ENCODE data around the gene ZFP1.

DNA sequence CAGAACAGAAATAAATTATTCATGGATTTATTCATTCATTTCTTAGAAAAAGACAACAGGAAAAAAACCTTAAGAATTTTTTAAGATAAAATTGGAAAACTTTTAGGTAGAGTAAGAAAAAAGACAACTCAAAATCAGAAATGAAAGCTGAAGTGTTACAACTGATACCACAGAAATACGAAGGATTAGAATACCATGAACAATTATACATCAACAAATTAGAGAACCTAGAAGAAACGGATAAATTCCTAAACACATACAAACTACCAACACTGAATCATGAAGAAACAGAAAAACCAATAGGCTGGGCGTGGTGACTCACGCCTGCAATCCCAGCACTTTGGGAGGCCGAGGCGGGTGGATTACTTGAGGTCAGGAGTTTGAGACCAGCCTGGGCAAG is 30.9 kb downstream of the ZFP1 start:
- no peak for TF ChIP-seq POLR2A (IDR thresholded peaks at IDR 0.05)
- TF ChIP-seq, protein P1, sequence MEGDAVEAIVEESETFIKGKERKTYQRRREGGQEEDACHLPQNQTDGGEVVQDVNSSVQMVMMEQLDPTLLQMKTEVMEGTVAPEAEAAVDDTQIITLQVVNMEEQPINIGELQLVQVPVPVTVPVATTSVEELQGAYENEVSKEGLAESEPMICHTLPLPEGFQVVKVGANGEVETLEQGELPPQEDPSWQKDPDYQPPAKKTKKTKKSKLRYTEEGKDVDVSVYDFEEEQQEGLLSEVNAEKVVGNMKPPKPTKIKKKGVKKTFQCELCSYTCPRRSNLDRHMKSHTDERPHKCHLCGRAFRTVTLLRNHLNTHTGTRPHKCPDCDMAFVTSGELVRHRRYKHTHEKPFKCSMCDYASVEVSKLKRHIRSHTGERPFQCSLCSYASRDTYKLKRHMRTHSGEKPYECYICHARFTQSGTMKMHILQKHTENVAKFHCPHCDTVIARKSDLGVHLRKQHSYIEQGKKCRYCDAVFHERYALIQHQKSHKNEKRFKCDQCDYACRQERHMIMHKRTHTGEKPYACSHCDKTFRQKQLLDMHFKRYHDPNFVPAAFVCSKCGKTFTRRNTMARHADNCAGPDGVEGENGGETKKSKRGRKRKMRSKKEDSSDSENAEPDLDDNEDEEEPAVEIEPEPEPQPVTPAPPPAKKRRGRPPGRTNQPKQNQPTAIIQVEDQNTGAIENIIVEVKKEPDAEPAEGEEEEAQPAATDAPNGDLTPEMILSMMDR (IDR thresholded peaks at IDR 0.05), result no peak

Data from lower leg skin (tissue), 3 donors.